K562 (cell line): Measurements from ENCODE around the gene TTC39B. TPM values are rescaled to one million over a fixed set of nuclear protein-coding genes. Genes with fewer than 3 reads are reported as not detected.

Experiments
- ATAC-seq: fragments of 200-7000 bp; cut with Tn5 transposase; 3 replicates; pipeline ENCODE4 v1.9.1; 2020; ENCODE audit warnings: moderate library complexity
- BruUV-seq: library from RNA; stranded (reverse); fragments of 400-500 nt; replicated peaks from 2 replicates; lab custom pipeline; 2021; lab: Mats Ljungman, UMichigan
- CTCF ChIA-PET: fragments of 300-600 bp; formaldehyde crosslinking; extraction: SDS; loops from one replicate; lab custom pipeline; 2021; ENCODE audit warnings: low intra/inter-chr PET ratio; lab: Yijun Ruan, JAX
- POLR2A ChIA-PET: fragments of 300-600, 350-650 bp; sonication (Branson Sonifier 250); formaldehyde crosslinking; extraction: SDS; loops from one replicate; lab custom pipeline; 2021; ENCODE audit warnings: antibody characterized with exemption, inconsistent platforms; lab: Yijun Ruan, JAX
- DNase-seq, 4 experiments: peaks; one replicate each; pipeline versions ENCODE4 v3.0.0 to v3.0.0-alpha.2; 2011 to 2018; ENCODE audit warnings: low spot score in 3 of 4, mixed read lengths in 3 of 4; ENCODE audit errors: extremely low read depth in 1 of 4
- FAIRE-seq: peaks from 2 replicates; lab custom pipeline; 2011; peaks lifted over from hg19 to GRCh38; lab: Jason Lieb, UNC
- H2AFZ ChIP-seq: 2 replicates; pipeline ENCODE4 v1.6.0; 2011; ENCODE audit warnings: low read depth, low read length, control low read depth, inconsistent platforms
- H3K27ac ChIP-seq: fragments of 200-600 bp; 3 replicates; pipeline ENCODE4 v1.8.0; 2011; ENCODE audit warnings: low read depth, mild to moderate bottlenecking, control low read depth, inconsistent platforms, low read length, moderate library complexity, mixed read lengths; ENCODE audit errors: extremely low read depth
- H3K27me3 ChIP-seq, 2 experiments: fragments of 300-600 bp in 1 of 2; 2 replicates in 1 of 2; 3 replicates in 1 of 2; pipeline versions ENCODE4 v1.6.0 to v1.8.0; 2011; ENCODE audit warnings: inconsistent platforms in 2 of 2, low read length in 2 of 2, mild to moderate bottlenecking in 1 of 2, mixed read lengths in 1 of 2, moderate library complexity in 1 of 2; ENCODE audit not compliant: control insufficient read depth in 2 of 2, insufficient read depth in 2 of 2
- H3K36me3 ChIP-seq: fragments of 300-600 bp; 3 replicates; pipeline ENCODE4 v1.8.0; 2011; ENCODE audit warnings: mild to moderate bottlenecking, low read length, inconsistent platforms; ENCODE audit not compliant: control insufficient read depth, insufficient read depth
- H3K4me1 ChIP-seq, 2 experiments: fragments of 200-600 bp in 1 of 2; replicated peaks in 1 of 2; 2 replicates in 1 of 2; 3 replicates in 1 of 2; pipeline versions ENCODE4 v1.5.1 to v1.8.0; 2011; ENCODE audit warnings: inconsistent platforms in 2 of 2, low read length in 2 of 2, mild to moderate bottlenecking in 1 of 2, mixed read lengths in 1 of 2, moderate library complexity in 1 of 2; ENCODE audit not compliant: control insufficient read depth in 2 of 2, insufficient read depth in 2 of 2
- H3K4me2 ChIP-seq: 2 replicates; pipeline ENCODE4 v1.6.1; 2011; ENCODE audit warnings: low read length, control low read depth, inconsistent platforms, mixed read lengths; ENCODE audit not compliant: insufficient read depth
- H3K4me3 ChIP-seq: fragments of 200-600 bp; sonication (generic), shearing (Covaris generic); 2 replicates; pipeline ENCODE4 v1.5.1; 2016; ENCODE audit warnings: control low read depth, inconsistent platforms
- H3K79me2 ChIP-seq: fragments of 200-600 bp; 3 replicates; pipeline ENCODE4 v1.8.0; 2011; ENCODE audit warnings: low read length, inconsistent platforms; ENCODE audit not compliant: control insufficient read depth, insufficient read depth
- H3K9ac ChIP-seq, 2 experiments: 2 replicates each; pipeline versions ENCODE4 v1.6.0 to v1.6.1; 2011; ENCODE audit warnings: low read depth in 2 of 2, low read length in 2 of 2, control low read depth in 1 of 2, inconsistent platforms in 1 of 2, mild to moderate bottlenecking in 1 of 2, mixed read lengths in 1 of 2; ENCODE audit not compliant: insufficient read depth in 1 of 2
- H3K9me1 ChIP-seq: one replicate; pipeline ENCODE4 v1.6.0; 2011; ENCODE audit warnings: inconsistent platforms, mild to moderate bottlenecking, low read length, moderate library complexity; ENCODE audit not compliant: control insufficient read depth, insufficient read depth
- H3K9me3 ChIP-seq: replicated peaks from 2 replicates; pipeline ENCODE4 v1.5.1; 2011; ENCODE audit warnings: low read depth, low read length, inconsistent platforms; ENCODE audit not compliant: control insufficient read depth, insufficient read depth
- H4K20me1 ChIP-seq: replicated peaks from 2 replicates; pipeline ENCODE4 v1.6.1; 2011; ENCODE audit warnings: low read length, inconsistent platforms, mixed read lengths; ENCODE audit not compliant: control insufficient read depth, insufficient read depth
- CHD4 ChIP-seq: fragments of 200-600 bp; sonication (generic); IDR thresholded peaks from 3 replicates; pipeline ENCODE4 v1.6.1; 2012; ENCODE audit warnings: low read depth, mild to moderate bottlenecking, mixed read lengths, low read length, inconsistent platforms; ENCODE audit not compliant: insufficient read depth, insufficient replicate concordance, poor library complexity, severe bottlenecking
- COPS2 ChIP-seq: fragments of 450-650 bp; conservative IDR thresholded peaks from 2 replicates; pipeline ENCODE4 v1.6.1; 2016; ENCODE audit warnings: mild to moderate bottlenecking, moderate library complexity
- FOXK2 ChIP-seq, 2 experiments: fragments of 450-650 bp; IDR thresholded peaks in 1 of 2; conservative IDR thresholded peaks in 1 of 2; 2 replicates each; pipeline ENCODE4 v1.6.1; 2016; ENCODE audit warnings: low read depth in 2 of 2, mild to moderate bottlenecking in 1 of 2
- HNRNPH1 ChIP-seq: fragments of 200-400 bp; formaldehyde crosslinking; optimal IDR thresholded peaks from 2 replicates; pipeline ENCODE3; 2017; ENCODE audit warnings: low read depth, mild to moderate bottlenecking, low read length, moderate library complexity
- NFE2 ChIP-seq: IDR thresholded peaks from 2 replicates; pipeline ENCODE4 v1.6.1; 2014; ENCODE audit warnings: antibody characterized with exemption, low read depth
- ZFPM2 ChIP-seq: fragments of 250-450 bp; sonication (Bioruptor Pico); IDR thresholded peaks from 2 replicates; pipeline ENCODE4 v1.5.1; 2022; ENCODE audit warnings: mild to moderate bottlenecking
- ZSCAN29 ChIP-seq: fragments of 450-650 bp; IDR thresholded peaks from 2 replicates; pipeline ENCODE4 v1.6.1; 2017
- WGBS: fragments of 100-300 bp; shearing (Covaris generic); methylation state at CpG from one replicate; pipeline ENCODE4 v1.1.6; 2016; ENCODE audit warnings: low coverage, mixed read lengths; ENCODE audit not compliant: insufficient coverage; ENCODE audit errors: missing lambda C conversion rate; 5-methylcytosine and 5-hydroxymethylcytosine counted together
- in situ Hi-C: fragments of 300-500 bp; cut with MboI; formaldehyde crosslinking; loops from 4 replicates; pipeline ENCODE4 v1.15.0; 2018; ENCODE audit warnings: inconsistent platforms, mixed read lengths
- intact Hi-C: fragments of 100-400 bp; cut with micrococcal nuclease; formaldehyde crosslinking; loops from 2 replicates; pipeline ENCODE4 v1.14.2; 2022
- polyA plus RNA-seq, 8 experiments: library from polyadenylated mRNA; depleted of rRNA in 4 of 8; stranded (reverse) in 5 of 8; unstranded in 3 of 8; fragments of >200 nt; fragmentation: Nextera tagmentation in 2 of 8; fragmentation: Illumina TruSeq in 1 of 8; extraction: Ambion mirVana in 2 of 8; extraction: Trizol in 1 of 8; gene quantifications; 2 replicates each; pipeline versions ENCODE4 v1.2.1 to v1.2.3, GENCODE V29; 2011 to 2014; ENCODE audit warnings: inconsistent platforms in 1 of 8, missing spikeins in 1 of 8
- total RNA-seq, 7 experiments: library from RNA; depleted of rRNA in 6 of 7; stranded (reverse); fragments of >200 nt in 6 of 7; fragmentation: Illumina TruSeq in 2 of 7; extraction: Trizol in 2 of 7; gene quantifications; 2 replicates each; pipeline versions ENCODE4 v1.2.1 to v1.2.3, GENCODE V29; 2011 to 2021; ENCODE audit warnings: low replicate concordance in 1 of 7
- TF ChIP-seq, protein P1 (sequence below): fragments of 250-450 bp; sonication (Bioruptor Pico); IDR thresholded peaks from 2 replicates; pipeline ENCODE4 v1.4.0; 2020

The TTC39B gene
- total and polyA plus RNA-seq, 9 of the 15 experiments (the other 6 are each of a cell fraction or from before 2014, with no cell fraction given), result 0.32 to 1.2 (median 0.95) TPM

DNA sequence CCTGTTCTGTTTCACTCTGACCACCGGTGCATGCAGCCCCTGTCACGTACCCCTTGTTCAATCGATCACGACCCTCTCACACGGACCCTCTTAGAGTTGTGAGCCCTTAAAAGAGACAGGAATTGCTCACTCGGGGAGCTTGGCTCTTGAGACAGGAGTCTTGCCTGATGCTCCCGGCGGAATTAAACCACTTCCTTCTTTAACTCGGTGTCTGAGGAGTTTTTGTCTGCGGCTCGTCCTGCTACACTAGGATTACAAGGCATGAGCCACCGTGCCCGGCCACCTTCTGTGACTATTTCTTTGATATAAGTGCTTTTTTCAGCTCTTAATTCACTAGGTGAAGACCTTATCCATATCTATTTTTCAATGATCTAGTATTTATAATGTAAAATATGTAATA lies 167.5 kb downstream of the TTC39B start:
- 14% methylated on average over 9 of the region's 13 CpGs for WGBS
- ChIA-PET CTCF (no interaction called here), POLR2A (no interaction called here)
- Histone ChIP-seq H3K36me3 (no peaks in the 10 kb centered on the region), H4K20me1 (no peaks in the 10 kb centered on the region), H3K4me2 (no peak overlapping the region), H3K27me3 (no peaks in the 10 kb centered on the region), H3K9me1 (no peaks in the 10 kb centered on the region), H3K4me1 (no peaks in the 10 kb centered on the region; a peak in 1 of 5 replicates), H3K27ac (no peak overlapping the region)
- TF ChIP-seq CHD4 (no peak), ZFPM2 (CRISPR knock-in tag) (no peak), ZSCAN29 (no peak), HNRNPH1 (no peak), FOXK2 (conservative IDR thresholded peaks at IDR 0.05 in 1 of 2, IDR thresholded peaks at IDR 0.05 in 1 of 2; ENCODE audit: low read depth in 2 of 2) (no peak)
- TF ChIP-seq, all 486 proteins: peak for 0
- in situ Hi-C loops (loop anchor here (25.0 kb wide), 2 partner anchors 477 to 702 kb away; no protein-coding TSS in a partner anchor), intact Hi-C loops (loop anchor here (10.0 kb wide), 2 partner anchors 295 to 675 kb away; no protein-coding TSS in a partner anchor)
- ATAC-seq (no peak), FAIRE-seq (no peak), DNase-seq (no peak)
- no peaks in the 10 kb centered on the region for H3K9me3 ChIP-seq
- no TSS peak for BruUV-seq
- H3K9ac ChIP-seq, result no peak overlapping the region
- H2AFZ ChIP-seq, result no peak overlapping the region
- H3K4me3 ChIP-seq, result no peak overlapping the region
- H3K79me2 ChIP-seq, result no peaks in the 10 kb centered on the region

DNA sequence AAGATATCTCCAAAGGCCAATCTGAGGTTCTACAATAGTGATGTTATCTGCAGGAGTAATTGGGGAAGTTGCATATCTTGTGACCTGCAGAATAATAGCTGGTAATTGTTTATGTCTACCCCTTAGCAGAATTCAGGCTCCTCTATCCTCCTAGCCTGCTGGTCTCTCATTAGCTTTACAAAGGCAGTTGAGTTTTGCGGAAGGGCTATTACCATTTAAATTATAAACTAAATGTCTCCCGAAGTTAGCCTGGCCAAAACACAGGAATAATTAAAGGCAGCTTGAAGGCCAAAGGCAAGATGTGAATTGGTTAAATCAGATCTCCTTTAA lies 168.7 kb downstream of the TTC39B start:
- Histone ChIP-seq H3K9ac (no peak overlapping the region), H2AFZ (no peak overlapping the region), H3K36me3 (no peaks in the 10 kb centered on the region), H3K27me3 (no peaks in the 10 kb centered on the region), H3K4me3 (no peak overlapping the region), H3K79me2 (no peaks in the 10 kb centered on the region), H4K20me1 (no peaks in the 10 kb centered on the region), H3K27ac (no peak overlapping the region), H3K9me1 (no peaks in the 10 kb centered on the region), H3K4me2 (no peak overlapping the region), H3K9me3 (no peaks in the 10 kb centered on the region), H3K4me1 (no peaks in the 10 kb centered on the region; a peak in 1 of 5 replicates)
- intact Hi-C loops, result loop anchor here (10.0 kb wide), 2 partner anchors 294 to 674 kb away; no protein-coding TSS in a partner anchor
- WGBS, result 35% methylated on average over 2 of the region's 2 CpGs
- no peak for DNase-seq
- in situ Hi-C loops, result loop anchor here (25.0 kb wide), 2 partner anchors 476 to 701 kb away; no protein-coding TSS in a partner anchor
- ChIA-PET POLR2A (no interaction called here), CTCF (no interaction called here)
- BruUV-seq, result no TSS peak
- no peak for ATAC-seq
- FAIRE-seq, result no peak
- TF ChIP-seq COPS2 (no peak), NFE2 (no peak)
- TF ChIP-seq, protein P1, sequence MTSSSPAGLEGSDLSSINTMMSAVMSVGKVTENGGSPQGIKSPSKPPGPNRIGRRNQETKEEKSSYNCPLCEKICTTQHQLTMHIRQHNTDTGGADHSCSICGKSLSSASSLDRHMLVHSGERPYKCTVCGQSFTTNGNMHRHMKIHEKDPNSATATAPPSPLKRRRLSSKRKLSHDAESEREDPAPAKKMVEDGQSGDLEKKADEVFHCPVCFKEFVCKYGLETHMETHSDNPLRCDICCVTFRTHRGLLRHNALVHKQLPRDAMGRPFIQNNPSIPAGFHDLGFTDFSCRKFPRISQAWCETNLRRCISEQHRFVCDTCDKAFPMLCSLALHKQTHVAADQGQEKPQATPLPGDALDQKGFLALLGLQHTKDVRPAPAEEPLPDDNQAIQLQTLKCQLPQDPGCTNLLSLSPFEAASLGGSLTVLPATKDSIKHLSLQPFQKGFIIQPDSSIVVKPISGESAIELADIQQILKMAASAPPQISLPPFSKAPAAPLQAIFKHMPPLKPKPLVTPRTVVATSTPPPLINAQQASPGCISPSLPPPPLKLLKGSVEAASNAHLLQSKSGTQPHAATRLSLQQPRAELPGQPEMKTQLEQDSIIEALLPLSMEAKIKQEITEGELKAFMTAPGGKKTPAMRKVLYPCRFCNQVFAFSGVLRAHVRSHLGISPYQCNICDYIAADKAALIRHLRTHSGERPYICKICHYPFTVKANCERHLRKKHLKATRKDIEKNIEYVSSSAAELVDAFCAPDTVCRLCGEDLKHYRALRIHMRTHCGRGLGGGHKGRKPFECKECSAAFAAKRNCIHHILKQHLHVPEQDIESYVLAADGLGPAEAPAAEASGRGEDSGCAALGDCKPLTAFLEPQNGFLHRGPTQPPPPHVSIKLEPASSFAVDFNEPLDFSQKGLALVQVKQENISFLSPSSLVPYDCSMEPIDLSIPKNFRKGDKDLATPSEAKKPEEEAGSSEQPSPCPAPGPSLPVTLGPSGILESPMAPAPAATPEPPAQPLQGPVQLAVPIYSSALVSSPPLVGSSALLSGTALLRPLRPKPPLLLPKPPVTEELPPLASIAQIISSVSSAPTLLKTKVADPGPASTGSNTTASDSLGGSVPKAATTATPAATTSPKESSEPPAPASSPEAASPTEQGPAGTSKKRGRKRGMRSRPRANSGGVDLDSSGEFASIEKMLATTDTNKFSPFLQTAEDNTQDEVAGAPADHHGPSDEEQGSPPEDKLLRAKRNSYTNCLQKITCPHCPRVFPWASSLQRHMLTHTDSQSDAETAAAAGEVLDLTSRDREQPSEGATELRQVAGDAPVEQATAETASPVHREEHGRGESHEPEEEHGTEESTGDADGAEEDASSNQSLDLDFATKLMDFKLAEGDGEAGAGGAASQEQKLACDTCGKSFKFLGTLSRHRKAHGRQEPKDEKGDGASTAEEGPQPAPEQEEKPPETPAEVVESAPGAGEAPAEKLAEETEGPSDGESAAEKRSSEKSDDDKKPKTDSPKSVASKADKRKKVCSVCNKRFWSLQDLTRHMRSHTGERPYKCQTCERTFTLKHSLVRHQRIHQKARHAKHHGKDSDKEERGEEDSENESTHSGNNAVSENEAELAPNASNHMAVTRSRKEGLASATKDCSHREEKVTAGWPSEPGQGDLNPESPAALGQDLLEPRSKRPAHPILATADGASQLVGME (CRISPR knock-in tag), result no peak
